H9 (cell line): Measurements from ENCODE around the gene NTRK2. TPM values are rescaled to one million over a fixed set of nuclear protein-coding genes. Genes with fewer than 3 reads are reported as not detected.

Source experiments
- DNase-seq: peaks from one replicate; pipeline ENCODE4 v3.0.0-alpha.2; 2017
- H2AFZ ChIP-seq: one replicate; pipeline ENCODE4 v1.6.1; 2013; ENCODE audit warnings: mild to moderate bottlenecking, low read length, control low read depth, moderate library complexity
- H2AK5ac ChIP-seq: 2 replicates; pipeline ENCODE4 v1.6.1; 2013; ENCODE audit warnings: low read length, control low read depth, mixed read lengths; ENCODE audit not compliant: insufficient read length
- H2BK120ac ChIP-seq: one replicate; pipeline ENCODE4 v1.6.1; 2013; ENCODE audit warnings: low read depth, mild to moderate bottlenecking, low read length, control low read depth, inconsistent platforms; ENCODE audit not compliant: poor library complexity, severe bottlenecking
- H2BK12ac ChIP-seq: 2 replicates; pipeline ENCODE4 v1.6.1; 2013; ENCODE audit warnings: low read length, control low read depth, mixed read lengths, low read depth; ENCODE audit not compliant: insufficient read length
- H2BK15ac ChIP-seq: 2 replicates; pipeline ENCODE4 v1.6.1; 2013; ENCODE audit warnings: low read depth, low read length, control low read depth
- H2BK20ac ChIP-seq: one replicate; pipeline ENCODE4 v1.6.1; 2013; ENCODE audit warnings: low read depth, mild to moderate bottlenecking, low read length, control low read depth, inconsistent platforms; ENCODE audit not compliant: poor library complexity, severe bottlenecking
- H2BK5ac ChIP-seq: 2 replicates; pipeline ENCODE4 v1.6.1; 2013; ENCODE audit warnings: low read length, control low read depth, mixed read lengths; ENCODE audit not compliant: insufficient read length
- H3K14ac ChIP-seq: 2 replicates; pipeline ENCODE4 v1.6.1; 2013; ENCODE audit warnings: low read length, control low read depth; ENCODE audit not compliant: insufficient read depth
- H3K18ac ChIP-seq: 2 replicates; pipeline ENCODE4 v1.6.1; 2013; ENCODE audit warnings: low read depth, mild to moderate bottlenecking, mixed read lengths, low read length, control low read depth; ENCODE audit not compliant: insufficient read length
- H3K23ac ChIP-seq: 2 replicates; pipeline ENCODE4 v1.6.1; 2013; ENCODE audit warnings: low read length, control low read depth, mixed read lengths, low read depth; ENCODE audit not compliant: insufficient read length
- H3K23me2 ChIP-seq: 2 replicates; pipeline ENCODE4 v1.6.1; 2013; ENCODE audit warnings: low read depth, mild to moderate bottlenecking, mixed read lengths, low read length, control low read depth; ENCODE audit not compliant: insufficient read length, poor library complexity, severe bottlenecking
- H3K27ac ChIP-seq: 2 replicates; pipeline ENCODE4 v1.5.1; 2013; ENCODE audit warnings: low read length, control low read depth, mixed read lengths, low read depth; ENCODE audit not compliant: insufficient read length
- H3K27me3 ChIP-seq: 2 replicates; pipeline ENCODE4 v1.6.1; 2013; ENCODE audit warnings: low read length, control low read depth, inconsistent platforms; ENCODE audit not compliant: insufficient read depth
- H3K4ac ChIP-seq: 2 replicates; pipeline ENCODE4 v1.6.1; 2013; ENCODE audit warnings: low read depth, mild to moderate bottlenecking, control low read depth, inconsistent platforms, low read length, moderate library complexity
- H3K4me1 ChIP-seq: 2 replicates; pipeline ENCODE4 v1.6.1; 2013; ENCODE audit warnings: low read length, control low read depth, inconsistent platforms; ENCODE audit not compliant: insufficient read depth
- H3K4me2 ChIP-seq: 2 replicates; pipeline ENCODE4 v1.6.1; 2013; ENCODE audit warnings: low read length, control low read depth, mixed read lengths; ENCODE audit not compliant: insufficient read length, insufficient read depth
- H3K56ac ChIP-seq: 2 replicates; pipeline ENCODE4 v1.6.1; 2013; ENCODE audit warnings: low read depth, mild to moderate bottlenecking, mixed read lengths, low read length, control low read depth; ENCODE audit not compliant: insufficient read length
- H3K79me1 ChIP-seq: 2 replicates; pipeline ENCODE4 v1.6.1; 2013; ENCODE audit warnings: low read depth, mild to moderate bottlenecking, moderate library complexity, low read length, control low read depth, inconsistent platforms; ENCODE audit not compliant: insufficient read depth, poor library complexity, severe bottlenecking
- H3K79me2 ChIP-seq: 2 replicates; pipeline ENCODE4 v1.6.1; 2013; ENCODE audit warnings: low read length, control low read depth, inconsistent platforms; ENCODE audit not compliant: insufficient read depth
- H3K9ac ChIP-seq: 2 replicates; pipeline ENCODE4 v1.6.1; 2013; ENCODE audit warnings: low read length, control low read depth, mixed read lengths; ENCODE audit not compliant: insufficient read length; ENCODE audit errors: extremely low read depth
- H3K9me3 ChIP-seq: one replicate; pipeline ENCODE4 v1.6.1; 2013; ENCODE audit warnings: low read depth, low read length, inconsistent platforms; ENCODE audit not compliant: control insufficient read depth
- H3T11ph ChIP-seq: one replicate; pipeline ENCODE4 v1.6.1; 2013; ENCODE audit warnings: mild to moderate bottlenecking, low read length, control low read depth, inconsistent platforms
- H4K20me1 ChIP-seq: one replicate; pipeline ENCODE4 v1.6.1; 2013; ENCODE audit not compliant: control insufficient read depth, insufficient read length, insufficient read depth
- H4K5ac ChIP-seq: 2 replicates; pipeline ENCODE4 v1.6.1; 2013; ENCODE audit warnings: low read depth, mild to moderate bottlenecking, mixed read lengths, low read length, control low read depth; ENCODE audit not compliant: insufficient read length
- H4K8ac ChIP-seq: replicated peaks from 2 replicates; pipeline ENCODE4 v1.6.1; 2013; ENCODE audit warnings: low read length, control low read depth, mixed read lengths, low read depth; ENCODE audit not compliant: insufficient read length
- H4K91ac ChIP-seq: 2 replicates; pipeline ENCODE4 v1.6.1; 2013; ENCODE audit warnings: low read depth, mild to moderate bottlenecking, moderate library complexity, mixed read lengths, low read length, control low read depth; ENCODE audit not compliant: insufficient read length
- H3K27ac Mint-ChIP-seq, 3 experiments: 2 replicates in 2 of 3; 3 replicates in 1 of 3; pipeline ENCODE4 v1.8.0; 2020 to 2021; ENCODE audit warnings: mixed read lengths in 3 of 3, mild to moderate bottlenecking in 1 of 3, moderate library complexity in 1 of 3
- H3K27me3 Mint-ChIP-seq: 2 replicates; pipeline ENCODE4 v1.8.0; 2021; ENCODE audit warnings: low read depth, mild to moderate bottlenecking, moderate library complexity, mixed read lengths
- H3K36me3 Mint-ChIP-seq, 3 experiments: 2 replicates in 2 of 3; 3 replicates in 1 of 3; pipeline ENCODE4 v1.8.0; 2020 to 2021; ENCODE audit warnings: low read depth in 3 of 3, mixed read lengths in 3 of 3; ENCODE audit not compliant: insufficient read depth in 1 of 3
- H3K4me1 Mint-ChIP-seq, 2 experiments: 2 replicates each; pipeline ENCODE4 v1.8.0; 2020; ENCODE audit warnings: mixed read lengths in 2 of 2
- H3K4me3 Mint-ChIP-seq, 2 experiments: 2 replicates in 1 of 2; 3 replicates in 1 of 2; pipeline ENCODE4 v1.8.0; 2020 to 2021; ENCODE audit warnings: mild to moderate bottlenecking in 2 of 2, mixed read lengths in 2 of 2, moderate library complexity in 1 of 2
- H3K9me3 Mint-ChIP-seq, 2 experiments: 2 replicates in 1 of 2; 3 replicates in 1 of 2; pipeline ENCODE4 v1.8.0; 2020; ENCODE audit warnings: mild to moderate bottlenecking in 2 of 2, mixed read lengths in 2 of 2, moderate library complexity in 1 of 2
- CTCF ChIP-seq: fragments of 200-600 bp; sonication (generic); conservative IDR thresholded peaks from 3 replicates; pipeline ENCODE4 v1.8.0; 2021; ENCODE audit warnings: antibody characterized with exemption, mild to moderate bottlenecking
- whole genome bisulfite sequencing: extraction: QIAGEN DNeasy Blood & Tissue Kit; methylation state at CpG from one replicate; pipeline ENCODE4 v1.1.7; 2013; ENCODE audit warnings: missing lambda C conversion rate, low lambda C conversion rate, mixed read lengths; ENCODE audit not compliant: insufficient read length; ENCODE audit errors: extremely low coverage; 5-methylcytosine and 5-hydroxymethylcytosine counted together
- total RNA-seq: library from RNA; stranded (reverse); gene quantifications from 2 replicates; pipeline ENCODE4 v1.2.1, GENCODE V29; 2021

Gene NTRK2
- total RNA-seq, 1 experiment from 2014 or later = 0.02 TPM

- H3K36me3 Mint-ChIP-seq = no peaks in the 10 kb centered on the region
Observed at GRCh38 chr9:84681516-84682285, 12.2 kb downstream of the NTRK2 start.

More at GRCh38 chr9:84681516-84682285, 12.2 kb downstream of the NTRK2 start:
- 0 out of 4 replicates have a peak, but pooled peaks cover 0 to 3% of the 10 kb centered on the region in 2 experiments for H3K4me1 Mint-ChIP-seq
- no peaks in the 10 kb centered on the region for H3K9me3 Mint-ChIP-seq
- Histone ChIP-seq H4K91ac (no peak overlapping the region), H2BK15ac (no peak overlapping the region), H3K18ac (no peak overlapping the region), H3K27ac (no peak overlapping the region), H3K4me2 (no peak overlapping the region), H3K27me3 (no peaks in the 10 kb centered on the region), H3K9ac (no peak overlapping the region), H3K4ac (no peak overlapping the region), H3K23ac (no peak overlapping the region), H3K56ac (no peak overlapping the region), H4K5ac (no peak overlapping the region), H2BK20ac (no peak overlapping the region), H3K9me3 (no peaks in the 10 kb centered on the region), H2BK12ac (no peak overlapping the region), H3K14ac (no peak overlapping the region), H3T11ph (no peak overlapping the region), H3K79me2 (no peaks in the 10 kb centered on the region), H2AK5ac (no peak overlapping the region), H4K20me1 (no peaks in the 10 kb centered on the region), H3K4me1 (no peaks in the 10 kb centered on the region), H2AFZ (no peak overlapping the region), H4K8ac (no peak overlapping the region), H2BK120ac (no peak overlapping the region), H3K23me2 (no peaks in the 10 kb centered on the region), H3K79me1 (no peaks in the 10 kb centered on the region), H2BK5ac (no peak overlapping the region)
- H3K4me3 Mint-ChIP-seq = no peak overlapping the region
- no peak for TF ChIP-seq CTCF
- DNase-seq = no peak
- peaks cover 4% of the 10 kb centered on the region for H3K27me3 Mint-ChIP-seq
- WGBS = no CpG with 5 or more reads among the region's 6 CpGs
- no peak overlapping the region for H3K27ac Mint-ChIP-seq
